Gastroesophageal sphincter (tissue), 4 donors: ENCODE measurements around the gene WDFY3. TPM values are rescaled to one million over a fixed set of nuclear protein-coding genes. Genes with fewer than 3 reads are reported as not detected.

Source experiments
- ATAC-seq: fragments of 150-250 bp; one replicate; pipeline ENCODE4 v1.9.1; 2016; ENCODE audit warnings: mild to moderate bottlenecking, moderate library complexity
- H3K27ac ChIP-seq, 4 donors: fragments of 200-600 bp; sonication (generic) in 3 of 4; 1 replicate in 3 of 4; 2 replicates in 1 of 4; pipeline ENCODE4 v1.5.1; 2016 to 2019
- H3K27me3 ChIP-seq: fragments of 200-600 bp; sonication (generic); one replicate; pipeline ENCODE4 v1.5.1; 2019
- H3K36me3 ChIP-seq, 2 donors: fragments of 200-600 bp; sonication (generic); one replicate each; pipeline ENCODE4 v1.5.1; 2019; ENCODE audit warnings: control low read depth in 1 of 2
- H3K4me1 ChIP-seq, 3 donors: fragments of 200-600 bp; sonication (generic); 1 replicate in 2 of 3; 2 replicates in 1 of 3; pipeline ENCODE4 v1.5.1; 2016 to 2019; ENCODE audit warnings: control low read depth in 2 of 3
- H3K4me3 ChIP-seq, 2 donors: fragments of 200-600 bp; sonication (generic); one replicate each; pipeline ENCODE4 v1.5.1; 2019; ENCODE audit warnings: mild to moderate bottlenecking in 1 of 2, moderate library complexity in 1 of 2
- H3K9me3 ChIP-seq, 3 donors: fragments of 200-600 bp; sonication (generic); one replicate each; pipeline ENCODE4 v1.5.1; 2017 to 2019; ENCODE audit warnings: control low read depth in 2 of 3
- CTCF ChIP-seq, 4 experiments: fragments of 200-600 bp in 2 of 4; fragments of 450-650 bp in 2 of 4; sonication (generic) in 1 of 4; IDR thresholded peaks; one replicate each; pipeline ENCODE4 v1.5.1; 2017 to 2019; ENCODE audit warnings: antibody characterized with exemption in 4 of 4, mild to moderate bottlenecking in 2 of 4, moderate library complexity in 2 of 4
- EP300 ChIP-seq: sonication (generic); formaldehyde crosslinking; IDR thresholded peaks from one replicate; pipeline ENCODE4 v1.6.1; 2017; ENCODE audit warnings: antibody characterized with exemption, mild to moderate bottlenecking
- POLR2A ChIP-seq, 2 donors: fragments of 450-650 bp; IDR thresholded peaks; one replicate each; pipeline ENCODE4 v1.6.1; 2017; ENCODE audit warnings: antibody characterized with exemption in 2 of 2, mild to moderate bottlenecking in 2 of 2, moderate library complexity in 1 of 2
- POLR2AphosphoS5 ChIP-seq: sonication (generic); formaldehyde crosslinking; IDR thresholded peaks from one replicate; pipeline ENCODE4 v1.6.1; 2017; ENCODE audit warnings: antibody characterized with exemption
- WGBS, 2 donors: methylation state at CpG; one replicate each; pipeline ENCODE4 v1.1.5; 2018; ENCODE audit warnings: low coverage in 1 of 2; 5-methylcytosine and 5-hydroxymethylcytosine counted together
- total RNA-seq, 4 donors: library from RNA; depleted of rRNA; stranded (reverse); fragments of >200 nt; gene quantifications; one replicate each; pipeline ENCODE4 v1.1.0, GENCODE V29; 2016

The WDFY3 gene
- total RNA-seq, 4 donors from 2014 or later, result 76.7 to 140 (median 90.1) TPM

GRCh38 chr4:84928089-84928488 lies 38.4 kb downstream of the WDFY3 start:
- H3K27ac ChIP-seq, result no peak overlapping the region
- H3K27me3 ChIP-seq, result no peaks in the 10 kb centered on the region
- H3K36me3 ChIP-seq, result peaks cover 0 to 32% of the 10 kb centered on the region in 2 donors
- ATAC-seq, result no peak
- peaks cover 0 to 11% (median 0%) of the 10 kb centered on the region in 3 donors for H3K4me1 ChIP-seq
- WGBS, 2 donors, result 95 to 100% methylated on average over 4 to 5 of the region's 5 CpGs
- no peak overlapping the region for H3K4me3 ChIP-seq
- TF ChIP-seq POLR2A (IDR thresholded peaks at IDR 0.05), result no peak
- no peak for TF ChIP-seq CTCF (IDR thresholded peaks at IDR 0.05)
- no peak for TF ChIP-seq POLR2AphosphoS5
- TF ChIP-seq EP300, result no peak
- H3K9me3 ChIP-seq, result no peaks in the 10 kb centered on the region

- 100% methylated on average over 1 of the region's 2 CpGs; no CpG with 5 or more reads in 1 of the 2 donors for WGBS, 2 donors
- ATAC-seq, result no peak
- Histone ChIP-seq H3K4me1 (peaks cover 0 to 11% (median 0%) of the 10 kb centered on the region in 3 donors), H3K4me3 (no peak overlapping the region), H3K9me3 (no peaks in the 10 kb centered on the region), H3K36me3 (peaks cover 0 to 32% of the 10 kb centered on the region in 2 donors), H3K27me3 (no peaks in the 10 kb centered on the region), H3K27ac (no peak overlapping the region)
- TF ChIP-seq POLR2AphosphoS5 (no peak), CTCF (IDR thresholded peaks at IDR 0.05) (no peak), EP300 (no peak)
Observed at GRCh38 chr4:84927428-84927827, 39.1 kb downstream of the WDFY3 start.

- no peak overlapping the region for H3K27ac ChIP-seq
- H3K27me3 ChIP-seq, result no peaks in the 10 kb centered on the region
- no peak for TF ChIP-seq EP300
- TF ChIP-seq POLR2A (IDR thresholded peaks at IDR 0.05), result no peak
- no peak for TF ChIP-seq POLR2AphosphoS5
- TF ChIP-seq CTCF (IDR thresholded peaks at IDR 0.05), result no peak
- no peak overlapping the region for H3K4me3 ChIP-seq
- no peaks in the 10 kb centered on the region for H3K9me3 ChIP-seq
- peaks cover 0 to 7% (median 0%) of the 10 kb centered on the region in 3 donors for H3K4me1 ChIP-seq
- peaks cover 0 to 25% of the 10 kb centered on the region in 2 donors for H3K36me3 ChIP-seq
- 57 to 63% methylated on average over 1 of the region's 1 CpG for WGBS, 2 donors
- no peak for ATAC-seq
Observed at GRCh38 chr4:84925558-84925957, 40.9 kb downstream of the WDFY3 start.

- peaks cover 0 to 23% of the 10 kb centered on the region in 2 donors for H3K36me3 ChIP-seq
- H3K4me1 ChIP-seq, result peaks cover 0 to 17% (median 0%) of the 10 kb centered on the region in 3 donors
- no peak for ATAC-seq
- TF ChIP-seq POLR2AphosphoS5, result no peak
- no peak for TF ChIP-seq POLR2A (IDR thresholded peaks at IDR 0.05)
- TF ChIP-seq EP300, result no peak
- no peak for TF ChIP-seq CTCF (IDR thresholded peaks at IDR 0.05)
- no peaks in the 10 kb centered on the region for H3K27me3 ChIP-seq
- H3K9me3 ChIP-seq, result no peaks in the 10 kb centered on the region
- H3K27ac ChIP-seq, result no peak overlapping the region
- WGBS, 2 donors, result 75 to 100% methylated on average over 1 of the region's 1 CpG
- no peak overlapping the region for H3K4me3 ChIP-seq
Observed at GRCh38 chr4:84924434-84924833, 42.1 kb downstream of the WDFY3 start.

- ATAC-seq, result peak; percentile 57
- Histone ChIP-seq H3K27me3 (no peaks in the 10 kb centered on the region), H3K27ac (no peak overlapping the region), H3K4me3 (no peak overlapping the region), H3K4me1 (peaks cover 0 to 41% (median 6%) of the 10 kb centered on the region in 3 donors), H3K9me3 (no peaks in the 10 kb centered on the region), H3K36me3 (peaks cover 0 to 4% of the 10 kb centered on the region in 2 donors)
- TF ChIP-seq CTCF (IDR thresholded peaks at IDR 0.05) (no peak), EP300 (no peak), POLR2A (IDR thresholded peaks at IDR 0.05) (no peak), POLR2AphosphoS5 (no peak)
- 48 to 77% methylated on average over 3 of the region's 3 CpGs for WGBS, 2 donors
Observed at GRCh38 chr4:84920617-84921016, 45.9 kb downstream of the WDFY3 start.
